Skeletal muscle cell (primary cell): ENCODE measurements around the gene CSTF1.

ENCODE experiments used
- DNase-seq: peaks from one replicate; pipeline ENCODE4 v3.0.0-alpha.2; 2010; ENCODE audit warnings: low read depth
- H3K4me3 ChIP-seq: 2 replicates; pipeline ENCODE4 v1.5.1; 2011; ENCODE audit warnings: low read depth, mild to moderate bottlenecking, control low read depth, low read length, moderate library complexity

Gene CSTF1

GRCh38 chr20:56443654-56444540 lies 51.5 kb downstream of the CSTF1 start:
- DNase-seq, result peak; percentile 22
- H3K4me3 ChIP-seq, result no peak overlapping the region

DNA sequence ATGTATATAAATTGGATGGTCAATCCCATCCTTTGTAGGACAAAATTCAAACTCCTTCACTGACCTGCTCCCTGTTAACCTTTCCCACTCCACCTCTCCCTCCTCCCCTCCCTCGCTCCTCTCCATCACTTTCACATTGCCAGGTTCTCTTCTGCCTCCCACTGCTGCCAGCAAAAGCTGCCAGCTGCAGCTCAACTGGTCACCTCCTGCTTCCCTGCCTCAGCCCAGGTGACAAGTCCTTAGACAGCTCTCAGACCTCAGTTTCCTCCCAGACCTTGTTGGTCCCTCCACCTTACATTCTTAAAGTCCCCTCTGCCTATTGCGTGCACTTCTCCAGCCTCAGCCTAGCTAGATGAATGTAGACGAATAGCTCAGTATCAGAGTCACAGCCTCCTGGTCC lies 52.7 kb downstream of the CSTF1 start:
- DNase-seq, result no peak
- no peak overlapping the region for H3K4me3 ChIP-seq

GRCh38 chr20:56445540-56445939 lies 53.1 kb downstream of the CSTF1 start:
- H3K4me3 ChIP-seq, result no peak overlapping the region
- no peak for DNase-seq

DNA sequence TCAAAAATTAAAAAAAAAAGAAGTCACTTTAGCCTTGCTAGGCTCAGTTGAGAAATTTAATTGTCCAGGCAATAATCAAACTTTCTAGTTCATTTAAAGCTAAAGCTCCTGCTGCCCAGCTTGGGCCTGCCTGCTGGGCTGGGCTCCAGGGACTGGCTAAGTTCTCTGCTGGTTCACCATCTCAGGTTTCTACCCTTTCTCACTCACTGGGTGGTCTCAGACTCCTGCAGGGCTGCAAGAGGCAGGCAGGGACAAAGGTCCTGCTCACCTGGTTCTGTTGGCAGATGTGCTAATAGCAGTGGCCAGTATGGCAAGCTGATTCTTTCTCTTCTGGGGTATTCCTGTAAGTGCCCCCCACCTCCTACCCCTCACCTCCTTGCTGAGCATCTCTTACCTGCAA lies 54.8 kb downstream of the CSTF1 start:
- no peak for DNase-seq
- H3K4me3 ChIP-seq, result no peak overlapping the region

DNA sequence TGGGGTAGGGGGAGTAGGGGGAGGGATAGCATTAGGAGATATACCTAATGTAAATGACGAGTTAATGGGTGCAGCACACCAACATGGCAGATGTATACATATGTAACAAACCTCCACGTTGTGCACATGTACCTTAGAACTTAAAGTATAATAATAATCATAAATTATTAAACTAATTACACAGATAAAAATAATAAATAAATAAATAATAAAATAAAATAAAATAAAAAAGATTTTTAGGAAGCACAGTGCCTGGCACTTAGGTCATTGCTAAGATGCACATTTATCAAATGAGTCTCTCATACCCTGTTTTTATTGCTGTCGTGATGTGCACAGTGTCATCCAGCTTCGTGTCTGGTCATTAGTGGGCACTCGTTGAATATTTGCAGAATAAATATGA lies 57.0 kb downstream of the CSTF1 start:
- DNase-seq, result no peak
- H3K4me3 ChIP-seq, result no peak overlapping the region

- no peak overlapping the region for H3K4me3 ChIP-seq
- no peak for DNase-seq
Measured at GRCh38 chr20:56451056-56451765, 58.8 kb downstream of the CSTF1 start.

- no peak for DNase-seq
- no peak overlapping the region for H3K4me3 ChIP-seq
Measured at GRCh38 chr20:56453352-56453751, 60.9 kb downstream of the CSTF1 start.

DNA sequence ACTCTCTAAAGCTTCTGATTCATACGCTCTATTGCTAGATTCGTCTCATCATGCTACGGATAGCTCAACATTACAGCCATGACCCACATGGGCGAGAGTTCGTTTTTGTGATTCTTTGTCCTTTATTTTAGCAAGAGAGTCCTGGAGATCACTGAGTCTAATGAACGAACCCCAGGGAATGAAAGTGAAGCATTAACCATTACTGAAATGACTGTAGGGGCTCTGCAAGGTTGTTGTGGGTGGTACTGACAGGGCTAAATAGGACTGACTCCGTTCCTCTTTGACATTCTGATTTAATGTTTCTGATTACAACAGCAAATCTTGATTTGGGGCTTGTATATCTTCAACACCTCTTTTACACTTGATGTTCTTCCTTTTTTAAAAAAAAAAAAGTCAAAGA lies 62.3 kb downstream of the CSTF1 start:
- H3K4me3 ChIP-seq, result no peak overlapping the region
- DNase-seq, result no peak
